KMS-11 (cell line): Measurements from ENCODE around the gene LILRB4.
"Not testable (repeated sequence)": the region's sequence is repeated elsewhere in the genome, so short reads cannot be mapped to it uniquely, and the experiment has no call there.

Source experiments
- H2AFZ ChIP-seq: fragments of 200-600 bp; sonication (generic); 2 replicates; pipeline ENCODE4 v1.6.1; 2016; ENCODE audit warnings: antibody characterized with exemption, mixed run types, low read depth
- H3K27ac ChIP-seq: fragments of 200-600 bp; sonication (generic); 2 replicates; pipeline ENCODE4 v1.6.1; 2016; ENCODE audit warnings: mild to moderate bottlenecking, mixed run types
- H3K27me3 ChIP-seq: fragments of 200-600 bp; sonication (generic); 2 replicates; pipeline ENCODE4 v1.6.1; 2017; ENCODE audit warnings: mild to moderate bottlenecking, low read depth, mixed run types, moderate library complexity; ENCODE audit not compliant: insufficient read depth
- H3K36me3 ChIP-seq: fragments of 200-600 bp; sonication (generic); 2 replicates; pipeline ENCODE4 v1.6.1; 2017; ENCODE audit warnings: mild to moderate bottlenecking, mixed run types; ENCODE audit not compliant: insufficient read depth
- H3K4me1 ChIP-seq: fragments of 200-600 bp; sonication (generic); 2 replicates; pipeline ENCODE4 v1.6.1; 2016; ENCODE audit warnings: mild to moderate bottlenecking, low read depth, mixed run types; ENCODE audit not compliant: poor library complexity, severe bottlenecking
- H3K4me2 ChIP-seq: fragments of 200-600 bp; sonication (generic); 2 replicates; pipeline ENCODE4 v1.7.0; 2016; ENCODE audit warnings: mild to moderate bottlenecking, mixed run types
- H3K4me3 ChIP-seq: fragments of 200-600 bp; sonication (generic); IDR thresholded peaks from 2 replicates; pipeline ENCODE4 v1.6.1; 2017; ENCODE audit warnings: low read depth, low read length, mixed read lengths; ENCODE audit not compliant: insufficient read depth
- H3K79me2 ChIP-seq: fragments of 200-600 bp; sonication (generic); 2 replicates; pipeline ENCODE4 v1.6.1; 2016; ENCODE audit warnings: low read depth, mixed run types; ENCODE audit not compliant: insufficient read depth
- H3K9ac ChIP-seq: fragments of 200-600 bp; sonication (generic); 2 replicates; pipeline ENCODE4 v1.6.1; 2016; ENCODE audit warnings: mild to moderate bottlenecking, mixed run types
- H4K20me1 ChIP-seq: fragments of 200-600 bp; sonication (generic); 2 replicates; pipeline ENCODE4 v1.6.1; 2016; ENCODE audit warnings: mild to moderate bottlenecking, mixed run types; ENCODE audit not compliant: insufficient read depth
- TF ChIP-seq, protein P1 (sequence below): fragments of 200-600 bp; sonication (generic); conservative IDR thresholded peaks from 2 replicates; pipeline ENCODE4 v1.6.1; 2017; ENCODE audit warnings: low read depth, mild to moderate bottlenecking, antibody characterized with exemption, low read length, moderate library complexity, mixed read lengths

LILRB4 gene

DNA sequence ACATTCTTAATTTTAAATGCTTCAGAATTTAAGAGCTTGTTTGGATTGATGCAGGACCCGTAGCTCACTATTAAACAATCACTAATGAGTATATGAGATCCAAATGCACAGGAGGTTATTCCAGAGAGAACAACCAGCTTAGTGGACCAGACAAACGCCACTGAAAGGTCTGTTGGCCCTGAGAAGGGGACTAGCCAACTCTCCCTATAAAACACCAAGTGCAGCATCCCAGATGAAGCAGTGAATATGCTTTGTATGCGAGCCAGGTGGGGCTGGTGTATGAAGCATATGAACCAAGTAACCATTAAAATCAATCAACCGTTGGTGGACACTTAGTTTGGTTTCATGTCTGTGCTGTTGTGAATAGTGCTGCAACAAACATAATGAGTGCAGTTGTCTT is 42.3 kb upstream of the LILRB4 start:
- no peak overlapping the region for H3K4me3 ChIP-seq
- no peak overlapping the region for H3K4me2 ChIP-seq
- no peak overlapping the region for H3K27ac ChIP-seq
- TF ChIP-seq, protein P1, sequence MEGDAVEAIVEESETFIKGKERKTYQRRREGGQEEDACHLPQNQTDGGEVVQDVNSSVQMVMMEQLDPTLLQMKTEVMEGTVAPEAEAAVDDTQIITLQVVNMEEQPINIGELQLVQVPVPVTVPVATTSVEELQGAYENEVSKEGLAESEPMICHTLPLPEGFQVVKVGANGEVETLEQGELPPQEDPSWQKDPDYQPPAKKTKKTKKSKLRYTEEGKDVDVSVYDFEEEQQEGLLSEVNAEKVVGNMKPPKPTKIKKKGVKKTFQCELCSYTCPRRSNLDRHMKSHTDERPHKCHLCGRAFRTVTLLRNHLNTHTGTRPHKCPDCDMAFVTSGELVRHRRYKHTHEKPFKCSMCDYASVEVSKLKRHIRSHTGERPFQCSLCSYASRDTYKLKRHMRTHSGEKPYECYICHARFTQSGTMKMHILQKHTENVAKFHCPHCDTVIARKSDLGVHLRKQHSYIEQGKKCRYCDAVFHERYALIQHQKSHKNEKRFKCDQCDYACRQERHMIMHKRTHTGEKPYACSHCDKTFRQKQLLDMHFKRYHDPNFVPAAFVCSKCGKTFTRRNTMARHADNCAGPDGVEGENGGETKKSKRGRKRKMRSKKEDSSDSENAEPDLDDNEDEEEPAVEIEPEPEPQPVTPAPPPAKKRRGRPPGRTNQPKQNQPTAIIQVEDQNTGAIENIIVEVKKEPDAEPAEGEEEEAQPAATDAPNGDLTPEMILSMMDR, result no peak
- H3K36me3 ChIP-seq, result no peaks in the 10 kb centered on the region
- H3K9ac ChIP-seq, result no peak overlapping the region
- H3K27me3 ChIP-seq, result peaks cover 6% of the 10 kb centered on the region; the same call in 1 of the 2 replicates
- no peaks in the 10 kb centered on the region for H4K20me1 ChIP-seq
- no peaks in the 10 kb centered on the region for H3K4me1 ChIP-seq
- H2AFZ ChIP-seq, result no peak overlapping the region
- no peaks in the 10 kb centered on the region for H3K79me2 ChIP-seq

DNA sequence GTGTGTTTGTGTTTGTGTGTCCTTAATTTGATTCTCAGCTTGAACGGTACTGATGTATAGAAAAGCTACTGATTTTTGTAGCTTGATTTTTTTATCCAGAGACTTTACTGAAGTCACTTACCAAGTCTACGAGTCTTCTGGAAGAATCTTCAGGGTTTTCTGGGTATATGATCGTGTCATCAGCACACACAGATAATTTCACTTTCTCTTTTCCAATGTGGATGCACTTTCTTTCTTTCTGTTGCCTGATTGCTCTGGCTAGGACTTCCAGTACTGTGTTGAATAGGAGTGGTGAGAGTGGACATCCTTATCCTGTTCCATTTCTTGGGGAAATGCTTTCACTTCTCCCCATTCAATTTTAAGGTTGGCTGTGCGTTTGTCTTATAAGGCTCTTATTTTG is 40.4 kb upstream of the LILRB4 start:
- Histone ChIP-seq H3K4me1 (no peaks in the 10 kb centered on the region), H3K9ac (no peak overlapping the region), H3K4me3 (no peak overlapping the region), H3K79me2 (no peaks in the 10 kb centered on the region), H3K27me3 (peaks cover 6% of the 10 kb centered on the region; the same call in 1 of the 2 replicates), H3K36me3 (no peaks in the 10 kb centered on the region), H3K4me2 (no peak overlapping the region), H2AFZ (no peak overlapping the region), H4K20me1 (no peaks in the 10 kb centered on the region), H3K27ac (no peak overlapping the region)
- TF ChIP-seq, protein P1, result no peak

DNA sequence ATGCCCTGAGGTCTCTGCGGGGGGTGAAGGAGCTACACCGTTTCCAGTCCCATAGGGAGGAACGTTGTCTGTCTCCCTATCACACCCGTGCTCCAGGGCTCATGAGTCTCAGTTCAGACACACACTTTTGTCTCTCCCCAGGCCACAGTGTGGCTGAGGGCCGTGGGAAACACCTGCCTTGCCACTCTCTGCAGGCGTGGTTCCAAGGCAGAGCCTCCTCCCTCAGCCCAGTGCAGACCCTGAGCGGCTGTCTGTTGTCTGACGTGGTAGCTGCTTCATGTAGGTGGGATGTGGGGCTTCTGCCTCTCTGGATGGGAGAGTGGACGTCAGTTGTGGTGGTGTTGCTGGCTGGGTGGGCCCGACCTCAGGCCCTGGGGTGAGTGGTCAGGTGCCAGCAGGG is 38.6 kb upstream of the LILRB4 start:
- H3K4me1 ChIP-seq, H3K27ac ChIP-seq, H3K4me3 ChIP-seq, H3K9ac ChIP-seq, H3K4me2 ChIP-seq, H3K36me3 ChIP-seq, H4K20me1 ChIP-seq, H3K27me3 ChIP-seq, H3K79me2 ChIP-seq, H2AFZ ChIP-seq: not testable (repeated sequence)

DNA sequence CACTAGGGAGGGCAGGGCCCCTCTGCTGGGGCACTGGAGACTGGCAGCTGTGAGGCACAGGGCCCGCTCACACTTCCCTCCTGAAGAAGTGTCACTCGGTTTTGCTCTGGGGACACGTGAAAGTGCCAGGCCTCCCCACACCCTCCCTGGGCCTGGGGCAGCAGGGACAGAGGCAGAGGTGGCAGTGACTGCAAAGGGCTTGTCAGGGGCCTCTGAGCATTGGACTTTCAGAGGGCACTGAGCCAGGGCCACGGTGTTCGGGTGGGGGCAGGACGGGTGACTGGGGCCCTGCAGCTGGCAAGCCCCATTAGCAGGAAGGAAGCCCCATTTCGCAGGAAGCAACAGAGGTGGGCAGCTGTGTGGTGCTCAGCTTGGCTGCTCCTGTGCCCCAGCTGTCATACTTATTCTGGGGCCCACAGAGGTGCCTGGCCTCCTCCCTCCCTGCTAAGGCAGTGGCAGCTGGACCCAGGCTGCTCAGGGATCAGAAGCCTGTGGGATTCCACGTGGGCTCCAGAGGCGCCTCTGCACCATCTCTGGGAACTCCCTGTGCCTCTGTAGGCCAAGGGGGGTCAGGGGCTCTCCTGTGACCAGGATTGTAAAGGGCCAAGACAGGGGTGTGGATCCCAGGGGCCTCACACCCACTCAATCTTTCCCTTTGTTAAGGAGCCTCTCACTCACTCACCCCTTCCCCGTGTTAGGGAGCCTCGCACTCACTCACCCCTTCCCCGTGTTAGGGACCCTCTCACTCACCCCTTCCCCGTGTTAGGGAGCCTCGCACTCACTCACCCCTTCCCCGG is 37.7 kb upstream of the LILRB4 start:
- not testable (repeated sequence) for H3K4me3 ChIP-seq, H3K9ac ChIP-seq, H3K4me2 ChIP-seq, H3K79me2 ChIP-seq, H2AFZ ChIP-seq, H3K4me1 ChIP-seq, H3K27ac ChIP-seq, H3K27me3 ChIP-seq, H3K36me3 ChIP-seq, H4K20me1 ChIP-seq

DNA sequence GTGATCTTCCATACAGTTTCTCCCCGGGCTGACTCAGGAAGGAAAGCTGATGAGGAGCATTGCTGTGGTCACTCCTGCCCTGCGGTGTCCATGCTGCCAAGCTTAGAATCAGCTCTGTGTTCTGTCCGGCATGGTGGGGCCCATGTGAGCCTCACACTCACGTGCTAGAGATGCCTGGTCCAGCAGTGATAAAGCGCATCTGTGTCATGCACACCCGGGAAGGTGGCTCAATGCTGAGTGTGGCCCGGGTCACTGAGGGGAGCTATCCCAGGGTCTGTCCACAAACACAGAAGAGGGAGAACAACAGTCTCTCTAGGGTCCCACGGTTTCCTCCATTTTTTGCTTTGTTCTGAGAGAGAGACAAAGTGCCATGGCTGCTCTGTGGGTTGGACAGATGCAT is 36.0 kb upstream of the LILRB4 start:
- Histone ChIP-seq H3K27me3 (peaks cover 3% of the 10 kb centered on the region), H2AFZ (no peak overlapping the region), H3K9ac (no peak overlapping the region), H3K36me3 (no peaks in the 10 kb centered on the region), H3K79me2 (no peaks in the 10 kb centered on the region), H3K4me2 (no peak overlapping the region), H3K27ac (no peak overlapping the region), H3K4me3 (no peak overlapping the region), H3K4me1 (no peaks in the 10 kb centered on the region), H4K20me1 (no peaks in the 10 kb centered on the region)
- TF ChIP-seq, protein P1, result no peak

DNA sequence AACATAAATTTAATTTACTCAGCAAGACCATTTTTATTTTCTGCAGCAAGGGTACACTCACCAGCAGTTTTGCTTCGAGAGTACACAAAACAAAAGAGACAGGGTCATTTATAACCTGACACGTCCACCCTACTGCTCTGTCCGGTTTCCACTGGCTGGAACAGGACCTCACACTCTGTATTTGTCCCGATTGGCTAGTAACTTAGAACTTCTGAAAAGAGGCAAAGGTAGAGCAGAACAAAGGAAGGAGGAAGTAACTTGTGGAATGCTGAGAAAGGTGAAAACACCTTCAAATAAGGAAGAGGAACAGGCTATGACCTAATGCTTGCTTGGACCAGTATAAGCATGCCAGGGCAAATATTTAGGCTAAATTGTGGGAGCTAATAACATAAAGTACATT is 34.9 kb upstream of the LILRB4 start:
- H4K20me1 ChIP-seq, H3K9ac ChIP-seq, H3K36me3 ChIP-seq, H3K4me3 ChIP-seq, H3K27me3 ChIP-seq, H3K27ac ChIP-seq, H3K4me2 ChIP-seq, H3K4me1 ChIP-seq, H2AFZ ChIP-seq, H3K79me2 ChIP-seq: not testable (repeated sequence)

DNA sequence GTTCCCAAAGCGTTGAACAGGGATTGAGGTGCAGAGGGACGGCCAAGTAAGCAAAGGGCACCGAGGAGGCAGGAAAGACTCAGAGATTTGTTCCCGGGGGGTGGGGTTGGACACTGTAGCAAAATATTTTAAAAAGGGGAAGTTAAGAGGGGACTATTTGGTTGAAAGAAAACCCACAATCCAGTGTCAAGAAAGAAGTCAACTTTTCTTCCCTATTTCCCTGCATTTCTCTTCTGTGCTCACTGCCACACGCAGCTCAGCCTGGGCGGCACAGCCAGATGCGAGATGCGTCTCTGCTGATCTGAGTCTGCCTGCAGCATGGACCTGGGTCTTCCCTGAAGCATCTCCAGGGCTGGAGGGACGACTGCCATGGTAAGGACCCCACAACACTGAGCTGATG is 32.5 kb upstream of the LILRB4 start, which contains the start of gene LILRB1:
Gene LILRB1 (plus strand): TSS at position 223 of the 400 bp plus-strand sequence. CDS start 590 bp downstream, outside the sequence.
- not testable (repeated sequence) for H3K36me3 ChIP-seq, H3K4me2 ChIP-seq, H2AFZ ChIP-seq

More for the DNA sequence above, 32.5 kb upstream of the LILRB4 start, which contains the start of gene LILRB1:
- H3K27me3 ChIP-seq, H3K4me1 ChIP-seq, H3K79me2 ChIP-seq, H3K27ac ChIP-seq, H3K4me3 ChIP-seq, H3K9ac ChIP-seq, H4K20me1 ChIP-seq: not testable (repeated sequence)
